ENCODE data around the gene PRSS36.

DNA sequence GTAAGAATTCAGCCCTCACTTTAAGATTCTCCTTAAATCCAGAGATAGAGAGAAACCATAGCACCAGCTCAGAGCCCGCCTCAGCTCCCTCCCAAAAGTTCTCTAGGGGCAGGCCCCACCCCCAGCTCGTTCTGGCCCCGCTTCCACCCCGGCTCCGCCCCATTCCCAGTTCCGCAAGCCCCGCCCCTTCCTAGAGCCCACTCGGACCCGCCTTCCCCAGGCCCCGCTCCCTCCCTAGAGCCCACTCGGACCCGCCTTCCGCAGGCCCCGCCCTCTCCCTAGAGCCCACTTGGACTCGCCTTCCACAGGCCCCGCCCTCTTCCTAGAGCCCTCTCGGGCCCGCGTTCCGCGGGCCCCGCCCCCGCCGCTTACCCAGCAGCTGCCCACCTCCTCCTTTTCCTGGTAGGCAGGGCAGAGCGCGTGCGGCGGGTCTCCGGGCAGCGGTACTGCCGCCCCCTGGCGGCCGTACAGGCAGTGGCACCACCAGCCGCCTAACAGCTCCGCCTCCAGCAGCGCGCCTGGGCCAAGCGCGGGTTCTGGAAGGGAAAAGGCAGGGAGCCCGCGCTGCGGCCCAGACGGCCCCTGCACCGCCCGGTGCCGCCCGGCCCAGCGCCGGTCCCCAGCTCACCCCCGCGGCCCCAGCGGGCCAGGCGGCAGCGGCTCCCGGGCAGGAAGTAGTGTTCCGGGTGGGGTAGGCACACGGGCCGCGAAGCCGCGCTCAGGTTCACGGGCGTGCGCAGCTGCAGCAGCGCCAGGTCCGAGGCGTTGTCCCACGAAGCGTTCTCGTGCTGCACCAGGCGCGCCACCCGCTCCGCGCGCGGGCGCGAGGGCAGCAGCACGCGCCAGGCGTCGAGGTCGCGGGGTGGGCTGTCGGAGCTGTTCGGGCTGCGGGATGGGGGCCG is 7.5 kb downstream of the PRSS36 start:
- TF ChIP-seq, protein P1, sequence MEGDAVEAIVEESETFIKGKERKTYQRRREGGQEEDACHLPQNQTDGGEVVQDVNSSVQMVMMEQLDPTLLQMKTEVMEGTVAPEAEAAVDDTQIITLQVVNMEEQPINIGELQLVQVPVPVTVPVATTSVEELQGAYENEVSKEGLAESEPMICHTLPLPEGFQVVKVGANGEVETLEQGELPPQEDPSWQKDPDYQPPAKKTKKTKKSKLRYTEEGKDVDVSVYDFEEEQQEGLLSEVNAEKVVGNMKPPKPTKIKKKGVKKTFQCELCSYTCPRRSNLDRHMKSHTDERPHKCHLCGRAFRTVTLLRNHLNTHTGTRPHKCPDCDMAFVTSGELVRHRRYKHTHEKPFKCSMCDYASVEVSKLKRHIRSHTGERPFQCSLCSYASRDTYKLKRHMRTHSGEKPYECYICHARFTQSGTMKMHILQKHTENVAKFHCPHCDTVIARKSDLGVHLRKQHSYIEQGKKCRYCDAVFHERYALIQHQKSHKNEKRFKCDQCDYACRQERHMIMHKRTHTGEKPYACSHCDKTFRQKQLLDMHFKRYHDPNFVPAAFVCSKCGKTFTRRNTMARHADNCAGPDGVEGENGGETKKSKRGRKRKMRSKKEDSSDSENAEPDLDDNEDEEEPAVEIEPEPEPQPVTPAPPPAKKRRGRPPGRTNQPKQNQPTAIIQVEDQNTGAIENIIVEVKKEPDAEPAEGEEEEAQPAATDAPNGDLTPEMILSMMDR (IDR thresholded peaks at IDR 0.05): peak; percentile 99
- TF ChIP-seq, protein P2, sequence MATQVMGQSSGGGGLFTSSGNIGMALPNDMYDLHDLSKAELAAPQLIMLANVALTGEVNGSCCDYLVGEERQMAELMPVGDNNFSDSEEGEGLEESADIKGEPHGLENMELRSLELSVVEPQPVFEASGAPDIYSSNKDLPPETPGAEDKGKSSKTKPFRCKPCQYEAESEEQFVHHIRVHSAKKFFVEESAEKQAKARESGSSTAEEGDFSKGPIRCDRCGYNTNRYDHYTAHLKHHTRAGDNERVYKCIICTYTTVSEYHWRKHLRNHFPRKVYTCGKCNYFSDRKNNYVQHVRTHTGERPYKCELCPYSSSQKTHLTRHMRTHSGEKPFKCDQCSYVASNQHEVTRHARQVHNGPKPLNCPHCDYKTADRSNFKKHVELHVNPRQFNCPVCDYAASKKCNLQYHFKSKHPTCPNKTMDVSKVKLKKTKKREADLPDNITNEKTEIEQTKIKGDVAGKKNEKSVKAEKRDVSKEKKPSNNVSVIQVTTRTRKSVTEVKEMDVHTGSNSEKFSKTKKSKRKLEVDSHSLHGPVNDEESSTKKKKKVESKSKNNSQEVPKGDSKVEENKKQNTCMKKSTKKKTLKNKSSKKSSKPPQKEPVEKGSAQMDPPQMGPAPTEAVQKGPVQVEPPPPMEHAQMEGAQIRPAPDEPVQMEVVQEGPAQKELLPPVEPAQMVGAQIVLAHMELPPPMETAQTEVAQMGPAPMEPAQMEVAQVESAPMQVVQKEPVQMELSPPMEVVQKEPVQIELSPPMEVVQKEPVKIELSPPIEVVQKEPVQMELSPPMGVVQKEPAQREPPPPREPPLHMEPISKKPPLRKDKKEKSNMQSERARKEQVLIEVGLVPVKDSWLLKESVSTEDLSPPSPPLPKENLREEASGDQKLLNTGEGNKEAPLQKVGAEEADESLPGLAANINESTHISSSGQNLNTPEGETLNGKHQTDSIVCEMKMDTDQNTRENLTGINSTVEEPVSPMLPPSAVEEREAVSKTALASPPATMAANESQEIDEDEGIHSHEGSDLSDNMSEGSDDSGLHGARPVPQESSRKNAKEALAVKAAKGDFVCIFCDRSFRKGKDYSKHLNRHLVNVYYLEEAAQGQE (IDR thresholded peaks at IDR 0.05; ENCODE audit: insufficient read depth in 1 of 2, low read depth in 2 of 2, low read length in 1 of 2): no peak
- no peak for TF ChIP-seq TCF7L2 (IDR thresholded peaks at IDR 0.05; ENCODE audit: low read depth, low read length)
